Ovary (tissue), 3 donors: ENCODE measurements around the gene TNS1.

Source experiments
- EP300 ChIP-seq: sonication (generic); formaldehyde crosslinking; IDR thresholded peaks from one replicate; pipeline ENCODE4 v1.6.1; 2017; ENCODE audit warnings: antibody characterized with exemption
- POLR2A ChIP-seq: fragments of 450-650 bp; IDR thresholded peaks from one replicate; pipeline ENCODE4 v1.6.1; 2017; ENCODE audit warnings: antibody characterized with exemption, mild to moderate bottlenecking, moderate library complexity
- TF ChIP-seq, protein P1 (sequence below), 3 donors: fragments of 450-650 bp in 2 of 3; fragments of 200-600 bp in 1 of 3; IDR thresholded peaks; one replicate each; pipeline versions ENCODE4 v1.5.1 to v1.8.0; 2016 to 2022; ENCODE audit warnings: antibody characterized with exemption in 3 of 3, mild to moderate bottlenecking in 1 of 3
- donor health status: DM: no; HTN: no; CAD: no.

DNA sequence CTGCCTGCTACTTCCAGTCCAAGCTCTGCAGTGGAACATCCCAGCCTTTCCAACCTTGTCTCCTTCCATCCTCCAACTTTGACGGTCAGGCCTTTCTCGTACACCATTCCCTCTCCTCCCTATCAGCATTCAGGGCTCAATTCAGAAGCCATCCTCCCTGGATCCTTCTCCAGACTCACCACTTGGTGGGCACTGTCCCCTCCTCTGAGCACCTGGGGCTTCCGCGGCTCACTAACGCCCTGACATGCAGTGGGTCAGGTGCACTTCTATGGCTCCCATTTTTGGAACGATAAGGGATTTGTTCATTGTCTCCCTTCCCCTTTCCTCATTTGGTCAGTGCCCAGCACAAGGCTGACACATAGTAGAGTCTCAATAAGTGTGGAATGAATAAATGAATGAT lies 56.7 kb downstream of the TNS1 start:
- TF ChIP-seq, protein P1, sequence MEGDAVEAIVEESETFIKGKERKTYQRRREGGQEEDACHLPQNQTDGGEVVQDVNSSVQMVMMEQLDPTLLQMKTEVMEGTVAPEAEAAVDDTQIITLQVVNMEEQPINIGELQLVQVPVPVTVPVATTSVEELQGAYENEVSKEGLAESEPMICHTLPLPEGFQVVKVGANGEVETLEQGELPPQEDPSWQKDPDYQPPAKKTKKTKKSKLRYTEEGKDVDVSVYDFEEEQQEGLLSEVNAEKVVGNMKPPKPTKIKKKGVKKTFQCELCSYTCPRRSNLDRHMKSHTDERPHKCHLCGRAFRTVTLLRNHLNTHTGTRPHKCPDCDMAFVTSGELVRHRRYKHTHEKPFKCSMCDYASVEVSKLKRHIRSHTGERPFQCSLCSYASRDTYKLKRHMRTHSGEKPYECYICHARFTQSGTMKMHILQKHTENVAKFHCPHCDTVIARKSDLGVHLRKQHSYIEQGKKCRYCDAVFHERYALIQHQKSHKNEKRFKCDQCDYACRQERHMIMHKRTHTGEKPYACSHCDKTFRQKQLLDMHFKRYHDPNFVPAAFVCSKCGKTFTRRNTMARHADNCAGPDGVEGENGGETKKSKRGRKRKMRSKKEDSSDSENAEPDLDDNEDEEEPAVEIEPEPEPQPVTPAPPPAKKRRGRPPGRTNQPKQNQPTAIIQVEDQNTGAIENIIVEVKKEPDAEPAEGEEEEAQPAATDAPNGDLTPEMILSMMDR (IDR thresholded peaks at IDR 0.05) = no peak
- TF ChIP-seq POLR2A (no peak), EP300 (no peak)
